HG03457 (cell line): Measurements from ENCODE around the gene POLR2I.
"Not testable (repeated sequence)": the region's sequence is repeated elsewhere in the genome, so short reads cannot be mapped to it uniquely, and the experiment has no call there.

Experiments
- ATAC-seq: cut with Tn5 transposase; IDR thresholded peaks from one replicate; pipeline ENCODE4 v1.9.1; 2021; ENCODE audit warnings: moderate number of reproducible peaks; ENCODE audit not compliant: unreplicated experiment

Gene POLR2I

GRCh38 chr19:36101550-36102327 is 12.9 kb downstream of the POLR2I start:
- no peak for ATAC-seq

DNA sequence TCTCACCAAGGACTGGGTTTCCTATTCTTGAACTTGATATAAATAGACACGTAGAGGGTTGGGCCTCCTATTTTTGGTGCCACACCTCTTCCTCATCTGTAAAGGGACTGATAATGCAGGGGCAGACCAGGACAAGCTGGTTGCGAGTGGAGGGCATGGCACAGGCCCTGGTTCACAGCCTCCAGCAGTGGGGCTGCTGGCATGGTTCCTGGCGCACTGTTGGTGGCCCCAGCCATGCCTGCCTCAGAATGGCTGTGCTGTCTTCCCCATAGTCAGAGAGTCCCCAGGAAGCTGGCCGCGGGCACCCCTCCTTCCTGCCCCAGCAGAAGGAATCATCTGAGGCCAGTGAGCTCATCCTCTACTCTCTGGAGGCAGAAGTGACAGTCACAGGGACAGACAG is 14.2 kb downstream of the POLR2I start:
- no peak for ATAC-seq

GRCh38 chr19:36099166-36099785 is 15.4 kb downstream of the POLR2I start:
- ATAC-seq: no peak

GRCh38 chr19:36097036-36097435 is 17.6 kb downstream of the POLR2I start:
- ATAC-seq: no peak

DNA sequence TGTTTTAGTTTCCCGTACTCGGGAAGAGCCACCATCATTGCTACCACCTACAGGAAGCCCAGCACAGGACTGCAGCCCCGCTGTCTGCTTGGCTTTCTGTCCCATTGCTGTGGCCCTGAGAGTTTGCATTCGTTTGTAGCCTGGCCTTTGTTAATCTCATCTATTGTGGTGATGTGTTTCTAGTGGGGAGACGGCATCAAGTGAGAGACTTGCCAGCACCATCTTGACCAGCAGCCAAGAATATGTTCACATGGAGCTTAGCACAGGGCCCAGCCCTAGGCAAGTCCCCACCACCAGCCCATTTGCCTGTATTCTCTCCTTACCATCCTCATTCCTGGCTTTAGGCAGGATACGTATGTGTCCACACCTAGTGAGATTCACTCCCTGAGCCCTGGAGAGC is 21.0 kb downstream of the POLR2I start:
- no peak for ATAC-seq

DNA sequence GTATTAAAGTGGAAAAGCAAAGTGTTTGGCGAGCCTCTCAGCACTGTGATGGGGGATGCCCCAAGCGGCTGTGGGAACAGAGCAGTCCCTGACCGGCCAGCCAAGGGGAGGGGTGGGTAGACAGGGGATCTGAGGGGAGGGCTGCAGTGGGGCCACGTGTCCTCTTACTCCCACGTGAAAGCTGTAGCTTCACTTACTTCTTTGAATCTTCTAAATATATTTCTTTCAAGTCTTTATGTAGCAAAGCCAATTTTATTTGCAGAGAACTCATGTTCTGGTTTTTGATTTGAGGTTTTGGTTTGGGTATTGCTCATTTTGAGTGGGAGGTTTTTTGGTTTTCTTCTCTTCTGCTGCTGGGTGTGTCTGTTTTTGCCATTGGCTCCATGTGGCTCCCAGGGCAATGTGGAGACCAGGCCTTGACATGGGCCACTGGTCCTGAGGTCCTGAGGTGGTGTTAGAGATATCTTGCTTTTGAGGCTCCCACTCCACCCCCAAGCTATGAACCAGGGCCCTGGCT is 21.5 kb downstream of the POLR2I start:
- no peak for ATAC-seq

DNA sequence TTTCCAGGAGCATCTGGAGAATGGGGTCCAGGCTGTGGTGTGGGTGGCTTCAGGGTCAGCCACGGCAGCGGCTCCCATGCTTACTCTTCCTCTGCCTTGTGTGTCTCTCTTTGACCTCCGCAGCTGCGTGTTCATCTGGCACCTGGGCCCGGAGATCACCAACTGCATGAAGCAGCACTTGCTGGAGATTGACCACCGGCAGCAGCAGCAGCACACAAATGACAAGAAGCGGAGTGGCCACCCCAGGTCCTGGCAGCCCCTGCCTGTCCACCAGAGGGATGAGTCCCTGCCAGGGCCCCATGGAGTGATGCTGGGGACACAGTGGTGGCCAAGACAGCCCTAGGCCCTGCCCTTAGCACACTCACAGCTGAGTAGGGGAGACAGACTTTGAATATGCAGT is 22.1 kb downstream of the POLR2I start:
- no peak for ATAC-seq

DNA sequence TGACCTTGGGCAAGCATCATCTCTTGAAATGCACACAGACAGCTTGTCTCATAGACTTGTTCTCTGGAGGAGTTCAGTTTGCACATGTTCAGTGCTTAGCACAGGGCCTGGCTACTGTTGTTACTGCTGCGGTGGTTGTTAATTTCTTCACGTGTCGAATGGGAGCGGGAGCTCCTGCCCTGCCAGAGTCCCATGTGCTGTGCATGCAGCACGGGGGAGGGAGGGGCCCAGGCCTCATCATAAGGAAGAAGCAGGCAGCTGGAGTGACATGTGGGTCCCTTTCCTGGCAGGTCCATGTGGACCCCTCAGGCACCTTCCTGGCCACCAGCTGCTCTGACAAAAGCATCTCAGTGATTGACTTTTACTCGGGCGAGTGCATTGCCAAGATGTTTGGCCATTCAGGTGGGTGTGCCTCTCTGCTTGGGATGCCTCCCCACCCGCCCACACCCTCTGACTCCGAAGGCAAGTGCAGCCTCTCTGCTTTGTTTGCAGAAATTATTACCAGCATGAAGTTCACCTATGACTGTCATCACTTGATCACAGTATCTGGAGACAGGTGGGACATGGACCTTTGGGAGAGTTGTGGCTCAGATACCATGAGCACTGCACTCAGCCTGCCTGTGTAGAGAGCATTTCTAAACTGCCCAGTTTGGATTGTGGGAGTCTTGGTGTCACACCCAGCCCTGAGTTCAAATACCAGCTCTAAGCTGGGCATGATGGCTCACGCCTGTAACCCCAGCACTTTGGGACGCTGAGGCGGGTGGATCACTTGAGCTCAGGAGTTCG is 23.6 kb downstream of the POLR2I start:
- no peak for ATAC-seq

- no peak for ATAC-seq
Observed at GRCh38 chr19:36089847-36090246, 24.8 kb downstream of the POLR2I start.

- no peak for ATAC-seq
Observed at GRCh38 chr19:36086326-36086725, 28.3 kb downstream of the POLR2I start.

DNA sequence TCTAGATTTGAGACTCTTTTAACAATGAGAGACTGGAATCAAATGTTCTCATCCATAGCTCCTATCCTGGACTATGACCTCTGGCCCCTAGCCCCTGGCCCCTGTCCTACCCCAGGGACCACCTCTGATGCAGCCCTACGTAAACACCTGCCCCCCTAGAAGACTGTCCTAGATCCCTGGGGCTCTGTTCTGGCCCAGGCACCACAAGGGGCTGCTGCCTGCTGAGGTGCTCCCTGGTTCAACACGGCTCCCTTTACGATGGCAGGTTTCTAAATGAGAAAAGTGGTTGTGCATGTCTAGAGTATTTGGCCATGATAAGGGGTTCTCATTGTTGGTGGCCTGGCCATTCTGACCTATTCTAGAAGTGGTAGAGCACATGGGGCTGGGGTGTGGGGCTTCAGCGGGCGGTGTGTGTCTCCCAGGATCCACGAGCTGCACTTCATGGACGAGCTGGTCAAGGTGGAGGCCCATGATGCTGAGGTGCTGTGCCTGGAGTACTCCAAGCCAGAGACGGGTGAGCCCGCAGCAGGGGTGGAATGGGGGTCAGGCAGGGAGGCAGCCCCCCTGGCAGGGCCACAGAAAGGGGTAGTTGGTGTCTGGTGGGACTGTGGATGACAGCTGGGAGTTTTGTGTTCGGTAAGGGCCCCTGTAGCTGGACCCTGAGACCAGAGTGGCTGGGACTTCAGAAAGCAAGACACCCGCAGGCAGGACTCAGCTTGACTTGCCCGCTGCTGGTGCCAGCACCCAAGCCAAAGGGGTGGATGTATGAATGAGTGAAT is 30.3 kb downstream of the POLR2I start:
- ATAC-seq: no peak

- ATAC-seq: no peak
Observed at GRCh38 chr19:36082916-36083315, 31.8 kb downstream of the POLR2I start.

DNA sequence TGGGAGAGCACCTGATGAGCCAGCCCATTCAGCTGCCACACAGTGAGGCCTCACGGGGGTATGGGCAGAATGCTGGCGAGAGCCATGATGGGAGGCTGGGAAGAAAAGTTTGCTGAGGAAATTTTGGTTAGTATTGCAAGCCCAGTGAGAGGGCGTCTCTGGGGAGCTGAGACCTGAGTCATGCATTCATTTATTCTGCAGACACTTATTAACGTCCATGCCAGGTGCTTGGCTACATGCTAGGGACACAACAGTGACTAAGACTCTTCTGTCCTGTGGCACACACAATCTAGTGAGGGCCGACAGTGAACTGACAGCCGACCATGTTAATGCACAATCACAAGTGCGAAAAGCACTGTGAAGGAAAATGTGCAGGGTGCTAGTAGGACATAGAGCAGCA is 32.8 kb downstream of the POLR2I start:
- ATAC-seq: no peak

GRCh38 chr19:36081385-36081784 is 33.3 kb downstream of the POLR2I start:
- no peak for ATAC-seq

DNA sequence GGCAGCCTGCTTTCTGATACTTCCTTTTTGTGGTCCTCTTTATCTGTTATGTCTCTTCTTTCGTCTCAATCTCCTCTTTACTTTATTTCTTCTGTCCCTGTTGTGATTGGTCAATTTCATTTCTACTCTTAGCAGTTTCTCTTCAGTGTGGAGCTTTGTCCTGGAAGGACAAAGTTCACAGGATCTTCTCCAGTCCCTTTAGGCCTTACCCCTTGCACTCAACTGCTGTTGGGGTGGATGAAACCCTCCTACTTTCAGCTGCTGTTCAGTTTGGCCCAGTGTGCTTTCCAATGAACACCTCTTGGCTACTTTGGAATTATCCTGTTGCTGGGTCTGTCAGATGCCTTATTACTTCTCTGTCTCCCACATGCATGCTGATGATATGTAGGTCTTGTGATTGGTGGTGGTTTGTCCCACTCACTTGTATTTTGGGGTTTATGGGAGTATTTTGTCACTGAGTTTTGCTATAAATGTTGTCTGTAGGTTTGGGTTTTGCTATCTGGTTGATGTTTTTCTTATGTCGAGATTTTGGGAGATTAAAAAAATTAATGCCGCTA is 35.2 kb downstream of the POLR2I start:
- ATAC-seq: no peak

DNA sequence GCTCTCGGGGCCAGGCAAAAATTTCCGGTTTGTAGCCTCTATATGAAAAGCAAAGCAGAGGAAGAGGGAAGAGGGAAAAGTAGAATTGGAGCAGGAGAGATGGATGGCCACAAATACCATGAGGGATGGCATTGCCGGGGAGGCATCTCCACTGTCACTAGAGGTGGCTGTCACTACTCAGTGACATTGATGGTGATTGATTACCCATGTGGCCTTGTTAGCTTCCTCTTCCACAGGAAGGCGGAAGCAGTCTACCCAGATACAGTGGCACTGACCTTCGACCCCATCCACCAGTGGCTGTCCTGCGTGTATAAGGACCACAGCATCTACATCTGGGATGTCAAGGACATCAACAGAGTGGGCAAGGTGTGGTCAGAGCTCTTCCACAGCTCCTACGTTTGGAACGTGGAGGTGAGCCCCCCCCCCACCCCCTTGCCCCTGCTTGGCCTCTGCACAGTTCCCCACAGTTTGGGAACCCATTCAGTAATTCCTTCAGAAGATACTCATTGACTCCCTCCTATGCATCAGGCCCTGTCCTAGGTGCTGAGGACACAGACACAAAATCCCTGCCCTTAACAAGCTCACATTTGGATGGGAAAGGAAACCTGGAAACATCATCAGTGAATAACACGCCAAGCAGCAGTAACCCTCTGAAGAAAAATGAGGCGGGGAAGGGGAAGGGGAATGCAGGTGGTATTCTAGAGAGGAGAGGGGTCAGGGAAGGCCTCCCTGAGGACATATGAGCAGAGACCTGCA is 41.4 kb downstream of the POLR2I start:
- no peak for ATAC-seq

DNA sequence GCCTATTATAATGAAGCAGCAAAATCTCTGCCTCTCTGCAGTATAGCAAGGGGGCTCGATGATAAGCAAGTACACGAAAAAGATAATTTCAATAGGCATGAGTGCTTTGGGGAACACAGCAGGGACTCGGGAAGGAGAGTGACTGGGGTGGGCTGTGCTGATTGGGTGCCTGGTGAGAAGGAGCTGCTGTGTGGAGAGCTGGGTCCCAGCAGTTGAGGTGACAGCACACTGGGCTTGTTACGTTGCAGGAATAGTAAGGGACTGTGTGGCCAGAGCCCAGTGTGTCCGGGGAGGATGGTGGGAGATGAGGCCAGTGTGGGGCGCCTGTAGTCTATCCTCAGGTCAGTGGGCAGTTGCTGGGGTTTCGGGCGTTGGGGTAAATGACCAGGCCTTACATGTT is 42.6 kb downstream of the POLR2I start:
- ATAC-seq: no peak

DNA sequence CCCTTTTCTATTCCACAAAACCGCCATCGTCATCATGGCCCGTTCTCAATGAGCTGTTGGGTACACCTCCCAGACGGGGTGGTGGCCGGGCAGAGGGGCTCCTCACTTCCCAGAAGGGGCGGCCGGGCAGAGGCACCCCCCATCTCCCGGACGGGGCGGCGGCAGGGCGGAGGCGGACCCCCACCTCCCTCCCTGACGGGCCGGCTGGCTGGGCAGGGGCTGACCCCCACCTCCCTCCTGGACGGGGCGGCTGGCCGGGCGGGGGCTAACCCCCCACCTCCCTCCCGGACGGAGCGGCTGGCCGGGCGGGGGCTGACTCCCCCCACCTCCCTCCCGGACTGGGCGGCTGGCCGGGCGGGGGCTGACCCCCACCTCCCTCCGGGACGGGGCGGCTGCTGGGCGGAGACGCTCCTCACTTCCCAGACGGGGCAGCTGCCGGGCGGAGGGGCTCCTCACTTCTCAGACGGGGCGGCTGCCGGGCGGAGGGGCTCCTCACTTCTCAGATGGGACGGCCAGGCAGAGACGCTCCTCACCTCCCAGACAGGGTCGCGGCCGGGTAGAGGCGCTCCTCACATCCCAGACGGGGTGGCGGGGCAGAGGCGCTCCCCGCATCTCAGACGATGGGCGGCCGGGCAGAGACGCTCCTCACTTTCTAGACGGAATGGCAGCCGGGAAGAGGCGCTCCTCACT is 45.7 kb downstream of the POLR2I start:
- not testable (repeated sequence) for ATAC-seq

GRCh38 chr19:36067681-36068080 is 47.0 kb downstream of the POLR2I start:
- ATAC-seq: no peak
